NB4 (cell line): Measurements from ENCODE around the gene MCUB.

ENCODE experiments used
- MYC ChIP-seq: IDR thresholded peaks from 2 replicates; pipeline ENCODE4 v1.6.1; 2011; ENCODE audit warnings: low read depth, low read length
- POLR2A ChIP-seq: IDR thresholded peaks from 2 replicates; pipeline ENCODE4 v1.6.1; 2011; ENCODE audit warnings: mild to moderate bottlenecking; ENCODE audit not compliant: insufficient read length; ENCODE audit errors: extremely low read depth

DNA sequence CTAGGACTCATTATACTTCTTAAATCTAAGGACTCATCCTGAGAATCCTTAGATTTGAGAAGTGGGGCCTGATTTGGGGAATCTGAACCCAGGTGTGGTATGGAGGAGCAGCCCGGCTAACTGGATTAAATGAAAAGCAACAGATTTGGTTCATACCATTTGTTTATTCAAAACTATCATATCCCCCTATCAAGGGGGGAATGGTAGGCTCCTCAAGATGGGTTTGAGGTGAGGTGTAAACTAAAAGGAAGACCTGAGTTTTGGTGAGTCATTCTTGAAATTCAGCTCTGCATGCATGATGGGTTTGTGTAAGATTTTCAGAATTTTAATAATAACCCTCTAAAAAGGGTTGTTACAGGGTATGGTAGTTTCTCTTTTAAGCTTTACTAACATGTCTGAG is 89.8 kb downstream of the MCUB start:
- TF ChIP-seq MYC: no peak
- TF ChIP-seq POLR2A: no peak
